Activated CD4-positive, alpha-beta memory T cell treated with anti-CD3 and anti-CD28 coated beads, Interleukin-2, amount 10 ng/mL, durations not matched to agents 7 days and 5 days (primary cell): Measurements from ENCODE around the gene MCIDAS. TPM values are rescaled to one million over a fixed set of nuclear protein-coding genes. Genes with fewer than 3 reads are reported as not detected.
A peak's percentile ranks its signal among the peaks of the same experiment; 100 is the strongest.

Experiments
- CTCF ChIA-PET: fragments of 350-600 bp; sonication (Branson Sonifier 250); formaldehyde crosslinking; loops from one replicate; lab custom pipeline; 2021; ENCODE audit warnings: antibody characterized with exemption, inconsistent platforms; lab: Charles Lee
- POLR2A ChIA-PET: fragments of 350-600 bp; sonication (Branson Sonifier 250); formaldehyde crosslinking; loops from one replicate; lab custom pipeline; 2021; ENCODE audit warnings: antibody characterized with exemption; lab: Charles Lee
- DNase-seq: peaks from one replicate; pipeline ENCODE4 v3.0.0-alpha.2; 2020
- H3K27ac Mint-ChIP-seq: one replicate; pipeline ENCODE4 v1.8.0; 2021; ENCODE audit warnings: mild to moderate bottlenecking, mixed read lengths
- H3K27me3 Mint-ChIP-seq: one replicate; pipeline ENCODE4 v1.8.0; 2021; ENCODE audit warnings: mixed read lengths
- H3K36me3 Mint-ChIP-seq: one replicate; pipeline ENCODE4 v1.8.0; 2021; ENCODE audit warnings: low read depth, mixed read lengths
- H3K4me1 Mint-ChIP-seq: one replicate; pipeline ENCODE4 v1.8.0; 2021; ENCODE audit warnings: mixed read lengths
- H3K4me3 Mint-ChIP-seq: one replicate; pipeline ENCODE4 v1.8.0; 2021; ENCODE audit warnings: mild to moderate bottlenecking, mixed read lengths
- H3K9me3 Mint-ChIP-seq: one replicate; pipeline ENCODE4 v1.8.0; 2021; ENCODE audit warnings: mixed read lengths
- total RNA-seq, 2 experiments: library from RNA; stranded (reverse); gene quantifications; one replicate each; pipeline ENCODE4 v1.2.3, GENCODE V29; 2021

MCIDAS gene
- total RNA-seq, 2 experiments from 2014 or later, result not detected

- no peaks in the 10 kb centered on the region for H3K9me3 Mint-ChIP-seq
- DNase-seq, result peak; percentile 73
- H3K27ac Mint-ChIP-seq, result no peak within 1 kb of the TSS
- H3K36me3 Mint-ChIP-seq, result no peaks in the 10 kb centered on the region
- ChIA-PET POLR2A (no interaction called here), CTCF (interaction anchor here (0.8 to 2.6 kb wide), 6 partner anchors 12 to 531 kb away, joined by 3 to 15 read pairs (median 6); partner anchors contain the start of genes DHX29 and MTREX)
- peaks cover 70% of the 10 kb centered on the region for H3K27me3 Mint-ChIP-seq
- peaks cover 39% of the 10 kb centered on the region for H3K4me1 Mint-ChIP-seq
- peak within 1 kb of the TSS; percentile 77 for H3K4me3 Mint-ChIP-seq
These were observed 54.0 kb downstream of the MCIDAS start, which contains the start of gene CDC20B for GRCh38 chr5:55172937-55173686. Gene CDC20B (minus strand): TSS chr5:55173177. CDS start chr5:55173000, 177 bp downstream.

GRCh38 chr5:55172051-55172899 is 54.8 kb downstream of the MCIDAS start:
- H3K9me3 Mint-ChIP-seq, result no peaks in the 10 kb centered on the region
- H3K36me3 Mint-ChIP-seq, result no peaks in the 10 kb centered on the region
- ChIA-PET CTCF (interaction anchor here (0.6 to 2.6 kb wide), 16 partner anchors 9 to 1179 kb away, joined by 3 to 15 read pairs (median 4); partner anchors contain the start of genes CCNO, DHX29, GPX8 and MTREX), POLR2A (no interaction called here)
- peaks cover 71% of the 10 kb centered on the region for H3K27me3 Mint-ChIP-seq
- H3K4me3 Mint-ChIP-seq, result peak overlapping the region; percentile 77
- H3K27ac Mint-ChIP-seq, result no peak overlapping the region
- peaks cover 35% of the 10 kb centered on the region for H3K4me1 Mint-ChIP-seq
- peak; percentile 73 for DNase-seq

GRCh38 chr5:55171471-55171870 is 55.6 kb downstream of the MCIDAS start:
- Mint-ChIP-seq H3K27ac (no peak overlapping the region), H3K4me1 (peaks cover 29% of the 10 kb centered on the region), H3K36me3 (no peaks in the 10 kb centered on the region), H3K4me3 (no peak overlapping the region), H3K9me3 (no peaks in the 10 kb centered on the region), H3K27me3 (peaks cover 69% of the 10 kb centered on the region)
- ChIA-PET POLR2A (no interaction called here), CTCF (interaction anchor here (0.6 to 2.6 kb wide), 13 partner anchors 8 to 1180 kb away, joined by 3 to 15 read pairs (median 4); partner anchors contain the start of genes CCNO, DHX29, GPX8 and MTREX)
- no peak for DNase-seq

Other genes starting within 250 kb of the MCIDAS start
- gene ESM1, start 241.7 kb downstream of the MCIDAS start, total RNA-seq, result under 1 TPM; 0.76 to 0.83 TPM
- gene GZMK, start 203.1 kb downstream of the MCIDAS start, total RNA-seq, result 10 to 100 TPM; 14.5 to 14.7 TPM
- gene GZMA, start 124.7 kb downstream of the MCIDAS start, total RNA-seq, result 1,000 to 10,000 TPM; 1,058 to 1,099 TPM
- gene GPX8, start 67.1 kb downstream of the MCIDAS start, total RNA-seq, result not detected
- gene CDC20B, start 54.1 kb downstream of the MCIDAS start, total RNA-seq, result under 1 TPM; 0.13 to 0.18 TPM
- under 1 TPM in 1 of 2 experiments, not detected in 1; 0.15 TPM for gene CCNO, start 6.3 kb upstream of the MCIDAS start, total RNA-seq
- gene DHX29, start 80.4 kb upstream of the MCIDAS start, total RNA-seq, result 10 to 100 TPM; 13.0 to 15.5 TPM
- 10 to 100 TPM; 69.7 to 71.4 TPM for gene MTREX, start 80.7 kb upstream of the MCIDAS start, total RNA-seq